ENCODE data around the gene CRYBA1.

- TF ChIP-seq CTCF (IDR thresholded peaks at IDR 0.05) (no peak), POLR2A (IDR thresholded peaks at IDR 0.05) (no peak)
Observed at GRCh38 chr17:29294580-29294900, 47.9 kb downstream of the CRYBA1 start.
